GM23338 (cell line): ENCODE results near the gene SREK1. TPM values are rescaled to one million over a fixed set of nuclear protein-coding genes. Genes with fewer than 3 reads are reported as not detected.

Source experiments
- ATAC-seq: fragments of 200-7000 bp; cut with Tn5 transposase; 3 replicates; pipeline ENCODE4 v1.9.1; 2020
- DNase-seq: peaks from one replicate; pipeline ENCODE4 v3.0.0-alpha.2; 2015; ENCODE audit warnings: low spot score
- H2AFZ ChIP-seq: fragments of 200-600 bp; sonication (generic); 2 replicates; pipeline ENCODE4 v1.8.0; 2016; ENCODE audit warnings: antibody characterized with exemption, mild to moderate bottlenecking, moderate library complexity
- H3F3A ChIP-seq: fragments of 200-600 bp; sonication (generic); replicated peaks from 2 replicates; pipeline ENCODE4 v1.8.0; 2017; ENCODE audit warnings: antibody characterized with exemption, mixed run types, low read depth
- H3K27ac ChIP-seq: fragments of 200-600 bp; sonication (generic); 2 replicates; pipeline ENCODE4 v1.6.1; 2016; ENCODE audit warnings: low read depth
- H3K27me3 ChIP-seq: fragments of 200-600 bp; sonication (generic); 2 replicates; pipeline ENCODE4 v1.8.0; 2016; ENCODE audit warnings: mild to moderate bottlenecking, mixed run types, moderate library complexity; ENCODE audit not compliant: insufficient read depth
- H3K36me3 ChIP-seq: fragments of 200-600 bp; sonication (generic); 2 replicates; pipeline ENCODE4 v1.8.0; 2016; ENCODE audit warnings: mild to moderate bottlenecking; ENCODE audit not compliant: insufficient read depth
- H3K4me1 ChIP-seq: fragments of 200-600 bp; sonication (generic); 2 replicates; pipeline ENCODE4 v1.8.0; 2016; ENCODE audit warnings: mild to moderate bottlenecking, moderate library complexity; ENCODE audit not compliant: insufficient read depth
- H3K4me2 ChIP-seq: fragments of 200-600 bp; sonication (generic); 2 replicates; pipeline ENCODE4 v1.7.1; 2017; ENCODE audit warnings: mixed run types
- H3K4me3 ChIP-seq: fragments of 200-600 bp; sonication (generic); 2 replicates; pipeline ENCODE4 v1.6.1; 2016; ENCODE audit warnings: mixed run types
- H3K79me2 ChIP-seq: fragments of 200-600 bp; sonication (generic); replicated peaks from 2 replicates; pipeline ENCODE4 v1.8.0; 2017; ENCODE audit warnings: mild to moderate bottlenecking; ENCODE audit not compliant: insufficient read depth
- H3K9me2 ChIP-seq: fragments of 200-600 bp; sonication (generic); 2 replicates; pipeline ENCODE4 v1.8.0; 2017; ENCODE audit not compliant: insufficient read depth
- H4K20me1 ChIP-seq: fragments of 200-600 bp; sonication (generic); replicated peaks from 2 replicates; pipeline ENCODE4 v1.8.0; 2017; ENCODE audit warnings: mild to moderate bottlenecking; ENCODE audit not compliant: insufficient read depth
- H3K27ac Mint-ChIP-seq: 2 replicates; pipeline ENCODE4 v1.8.0; 2020; ENCODE audit warnings: inconsistent platforms, mild to moderate bottlenecking, moderate library complexity, mixed read lengths
- H3K27me3 Mint-ChIP-seq: 3 replicates; pipeline ENCODE4 v1.8.0; 2022; ENCODE audit warnings: low read depth, mild to moderate bottlenecking, moderate library complexity, mixed read lengths, inconsistent platforms; ENCODE audit not compliant: insufficient read depth, poor library complexity
- H3K36me3 Mint-ChIP-seq: 3 replicates; pipeline ENCODE4 v1.8.0; 2021; ENCODE audit warnings: low read depth, mild to moderate bottlenecking, inconsistent platforms, moderate library complexity, mixed read lengths
- H3K4me1 Mint-ChIP-seq: 3 replicates; pipeline ENCODE4 v1.8.0; 2020; ENCODE audit warnings: mild to moderate bottlenecking, inconsistent platforms, mixed read lengths
- H3K4me3 Mint-ChIP-seq: 3 replicates; pipeline ENCODE4 v1.8.0; 2021; ENCODE audit warnings: moderate library complexity, mild to moderate bottlenecking, inconsistent platforms, mixed read lengths
- H3K9me3 Mint-ChIP-seq: 3 replicates; pipeline ENCODE4 v1.8.0; 2020; ENCODE audit warnings: moderate library complexity, mild to moderate bottlenecking, inconsistent platforms, mixed read lengths
- EZH2phosphoT487 ChIP-seq: fragments of 200-600 bp; sonication (generic); IDR thresholded peaks from one replicate; pipeline ENCODE4 v1.8.1; 2018; ENCODE audit warnings: antibody characterized with exemption; ENCODE audit not compliant: unreplicated experiment
- JUNB ChIP-seq: IDR thresholded peaks from one replicate; pipeline ENCODE4 v1.6.1; 2016; ENCODE audit warnings: antibody characterized with exemption; ENCODE audit not compliant: unreplicated experiment
- NANOG ChIP-seq: IDR thresholded peaks from 2 replicates; pipeline ENCODE4 v1.6.1; 2016; ENCODE audit warnings: antibody characterized with exemption, borderline replicate concordance
- POLR2AphosphoS5 ChIP-seq: IDR thresholded peaks from 2 replicates; pipeline ENCODE4 v1.6.1; 2016; ENCODE audit warnings: antibody characterized with exemption, low read depth
- STAT1 ChIP-seq: IDR thresholded peaks from one replicate; pipeline ENCODE4 v1.6.1; 2016; ENCODE audit warnings: antibody characterized with exemption; ENCODE audit not compliant: unreplicated experiment
- ZNF331 ChIP-seq: fragments of 250-450 bp; sonication (Bioruptor Pico); IDR thresholded peaks from 2 replicates; pipeline ENCODE4 v1.5.0; 2020; ENCODE audit warnings: low read depth, mild to moderate bottlenecking, moderate library complexity
- polyA plus RNA-seq: library from polyadenylated mRNA; unstranded; fragments of >200 nt; fragmentation: Nextera tagmentation; extraction: Ambion mirVana; gene quantifications from 2 replicates; pipeline ENCODE4 v1.2.1, GENCODE V29; 2016
- total RNA-seq: library from RNA; depleted of rRNA; stranded (reverse); fragments of >200 nt; shearing (Covaris generic); gene quantifications from 2 replicates; pipeline ENCODE4 v1.2.3, GENCODE V29; 2014
- TF ChIP-seq, protein P1 (sequence below): IDR thresholded peaks from 2 replicates; pipeline ENCODE4 v1.6.1; 2016; ENCODE audit warnings: antibody characterized with exemption
- TF ChIP-seq, protein P2 (sequence below), 2 experiments: fragments of 200-600 bp in 1 of 2; sonication (generic) in 1 of 2; conservative IDR thresholded peaks; 2 replicates each; pipeline versions ENCODE4 v1.5.1 to v1.6.1; 2016 to 2017; ENCODE audit warnings: antibody characterized with exemption in 2 of 2, low read depth in 2 of 2, mild to moderate bottlenecking in 2 of 2, moderate library complexity in 1 of 2
- TF ChIP-seq, protein P3 (sequence below): IDR thresholded peaks from one replicate; pipeline ENCODE4 v1.6.1; 2018; ENCODE audit warnings: antibody characterized with exemption; ENCODE audit not compliant: unreplicated experiment

The SREK1 gene
- total and polyA plus RNA-seq, 2 experiments from 2014 or later: 64.3 to 66.4 TPM

DNA sequence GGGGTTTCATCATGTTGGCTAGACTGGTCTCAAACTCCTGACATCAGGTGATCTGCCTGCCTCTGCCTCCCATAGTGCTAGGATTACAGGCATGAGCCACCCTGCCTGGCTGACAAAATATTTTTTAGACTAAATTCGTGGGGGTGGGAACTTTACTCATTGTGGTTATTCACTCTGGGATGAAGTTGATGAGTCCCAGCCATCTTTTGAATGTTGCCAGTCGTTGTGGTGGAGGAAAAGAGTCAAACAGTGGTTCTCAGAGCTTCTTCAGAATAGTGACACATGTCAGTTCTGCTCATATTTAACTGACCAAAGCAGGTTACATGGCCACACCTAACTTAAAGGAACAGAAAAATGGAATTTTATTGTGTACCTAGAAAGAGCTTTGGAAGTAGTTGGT lies 6.9 kb downstream of the SREK1 start:
- Mint-ChIP-seq H3K27me3 (no peaks in the 10 kb centered on the region), H3K36me3 (peaks cover 9% of the 10 kb centered on the region; the same call in 1 of the 3 replicates), H3K27ac (no peak overlapping the region), H3K4me3 (no peak overlapping the region), H3K9me3 (no peaks in the 10 kb centered on the region), H3K4me1 (peaks cover 15% of the 10 kb centered on the region)
- H3F3A ChIP-seq: no peaks in the 10 kb centered on the region
- H3K79me2 ChIP-seq: peaks cover 100% of the 10 kb centered on the region
- H3K9me2 ChIP-seq: no peaks in the 10 kb centered on the region
- no peak overlapping the region for H3K27ac ChIP-seq
- no peak overlapping the region for H2AFZ ChIP-seq
- no peak overlapping the region for H3K4me2 ChIP-seq
- peaks cover 15% of the 10 kb centered on the region for H3K4me1 ChIP-seq
- TF ChIP-seq ZNF331 (no peak), EZH2phosphoT487 (no peak), STAT1 (no peak), JUNB (no peak), POLR2AphosphoS5 (no peak)
- TF ChIP-seq, protein P1, sequence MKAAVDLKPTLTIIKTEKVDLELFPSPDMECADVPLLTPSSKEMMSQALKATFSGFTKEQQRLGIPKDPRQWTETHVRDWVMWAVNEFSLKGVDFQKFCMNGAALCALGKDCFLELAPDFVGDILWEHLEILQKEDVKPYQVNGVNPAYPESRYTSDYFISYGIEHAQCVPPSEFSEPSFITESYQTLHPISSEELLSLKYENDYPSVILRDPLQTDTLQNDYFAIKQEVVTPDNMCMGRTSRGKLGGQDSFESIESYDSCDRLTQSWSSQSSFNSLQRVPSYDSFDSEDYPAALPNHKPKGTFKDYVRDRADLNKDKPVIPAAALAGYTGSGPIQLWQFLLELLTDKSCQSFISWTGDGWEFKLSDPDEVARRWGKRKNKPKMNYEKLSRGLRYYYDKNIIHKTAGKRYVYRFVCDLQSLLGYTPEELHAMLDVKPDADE: no peak
- TF ChIP-seq, protein P2, sequence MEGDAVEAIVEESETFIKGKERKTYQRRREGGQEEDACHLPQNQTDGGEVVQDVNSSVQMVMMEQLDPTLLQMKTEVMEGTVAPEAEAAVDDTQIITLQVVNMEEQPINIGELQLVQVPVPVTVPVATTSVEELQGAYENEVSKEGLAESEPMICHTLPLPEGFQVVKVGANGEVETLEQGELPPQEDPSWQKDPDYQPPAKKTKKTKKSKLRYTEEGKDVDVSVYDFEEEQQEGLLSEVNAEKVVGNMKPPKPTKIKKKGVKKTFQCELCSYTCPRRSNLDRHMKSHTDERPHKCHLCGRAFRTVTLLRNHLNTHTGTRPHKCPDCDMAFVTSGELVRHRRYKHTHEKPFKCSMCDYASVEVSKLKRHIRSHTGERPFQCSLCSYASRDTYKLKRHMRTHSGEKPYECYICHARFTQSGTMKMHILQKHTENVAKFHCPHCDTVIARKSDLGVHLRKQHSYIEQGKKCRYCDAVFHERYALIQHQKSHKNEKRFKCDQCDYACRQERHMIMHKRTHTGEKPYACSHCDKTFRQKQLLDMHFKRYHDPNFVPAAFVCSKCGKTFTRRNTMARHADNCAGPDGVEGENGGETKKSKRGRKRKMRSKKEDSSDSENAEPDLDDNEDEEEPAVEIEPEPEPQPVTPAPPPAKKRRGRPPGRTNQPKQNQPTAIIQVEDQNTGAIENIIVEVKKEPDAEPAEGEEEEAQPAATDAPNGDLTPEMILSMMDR (conservative IDR thresholded peaks at IDR 0.05; ENCODE audit: low read depth in 2 of 2): no peak
- TF ChIP-seq, protein P3, sequence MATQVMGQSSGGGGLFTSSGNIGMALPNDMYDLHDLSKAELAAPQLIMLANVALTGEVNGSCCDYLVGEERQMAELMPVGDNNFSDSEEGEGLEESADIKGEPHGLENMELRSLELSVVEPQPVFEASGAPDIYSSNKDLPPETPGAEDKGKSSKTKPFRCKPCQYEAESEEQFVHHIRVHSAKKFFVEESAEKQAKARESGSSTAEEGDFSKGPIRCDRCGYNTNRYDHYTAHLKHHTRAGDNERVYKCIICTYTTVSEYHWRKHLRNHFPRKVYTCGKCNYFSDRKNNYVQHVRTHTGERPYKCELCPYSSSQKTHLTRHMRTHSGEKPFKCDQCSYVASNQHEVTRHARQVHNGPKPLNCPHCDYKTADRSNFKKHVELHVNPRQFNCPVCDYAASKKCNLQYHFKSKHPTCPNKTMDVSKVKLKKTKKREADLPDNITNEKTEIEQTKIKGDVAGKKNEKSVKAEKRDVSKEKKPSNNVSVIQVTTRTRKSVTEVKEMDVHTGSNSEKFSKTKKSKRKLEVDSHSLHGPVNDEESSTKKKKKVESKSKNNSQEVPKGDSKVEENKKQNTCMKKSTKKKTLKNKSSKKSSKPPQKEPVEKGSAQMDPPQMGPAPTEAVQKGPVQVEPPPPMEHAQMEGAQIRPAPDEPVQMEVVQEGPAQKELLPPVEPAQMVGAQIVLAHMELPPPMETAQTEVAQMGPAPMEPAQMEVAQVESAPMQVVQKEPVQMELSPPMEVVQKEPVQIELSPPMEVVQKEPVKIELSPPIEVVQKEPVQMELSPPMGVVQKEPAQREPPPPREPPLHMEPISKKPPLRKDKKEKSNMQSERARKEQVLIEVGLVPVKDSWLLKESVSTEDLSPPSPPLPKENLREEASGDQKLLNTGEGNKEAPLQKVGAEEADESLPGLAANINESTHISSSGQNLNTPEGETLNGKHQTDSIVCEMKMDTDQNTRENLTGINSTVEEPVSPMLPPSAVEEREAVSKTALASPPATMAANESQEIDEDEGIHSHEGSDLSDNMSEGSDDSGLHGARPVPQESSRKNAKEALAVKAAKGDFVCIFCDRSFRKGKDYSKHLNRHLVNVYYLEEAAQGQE: no peak
- H4K20me1 ChIP-seq: peaks cover 7% of the 10 kb centered on the region
- H3K4me3 ChIP-seq: no peak overlapping the region
- H3K27me3 ChIP-seq: no peaks in the 10 kb centered on the region
- H3K36me3 ChIP-seq: no peaks in the 10 kb centered on the region; the same call in 1 of the 2 replicates
- no peak for ATAC-seq
- no peak for DNase-seq

DNA sequence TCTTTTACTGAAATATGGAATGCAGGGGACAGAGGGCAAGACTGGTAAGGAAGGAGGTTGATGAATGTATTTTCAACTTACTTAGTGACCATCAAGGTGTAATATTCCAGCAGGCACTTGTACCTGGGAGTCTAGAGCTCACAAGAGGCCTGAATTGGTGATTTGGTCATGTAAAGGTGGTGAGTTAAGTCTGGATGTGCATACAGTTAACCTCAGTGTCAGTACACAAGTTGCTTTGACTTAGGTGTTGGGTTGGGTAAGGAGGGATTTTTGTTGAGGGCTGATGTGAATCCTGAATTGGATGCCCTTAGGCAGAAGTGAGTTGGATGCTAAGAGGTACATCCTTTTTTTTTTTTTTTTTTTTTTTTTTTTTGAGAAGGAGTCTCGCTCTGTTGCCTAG lies 7.4 kb downstream of the SREK1 start:
- Histone ChIP-seq H3F3A (no peaks in the 10 kb centered on the region), H4K20me1 (peaks cover 7% of the 10 kb centered on the region), H3K27ac (no peak overlapping the region), H3K4me1 (peaks cover 10% of the 10 kb centered on the region), H3K4me2 (no peak overlapping the region), H3K79me2 (peaks cover 98% of the 10 kb centered on the region), H2AFZ (no peak overlapping the region), H3K9me2 (no peaks in the 10 kb centered on the region), H3K36me3 (no peaks in the 10 kb centered on the region; the same call in 1 of the 2 replicates), H3K27me3 (no peaks in the 10 kb centered on the region), H3K4me3 (no peak overlapping the region)
- no peaks in the 10 kb centered on the region for H3K27me3 Mint-ChIP-seq
- H3K4me3 Mint-ChIP-seq: no peak overlapping the region
- ATAC-seq: no peak
- H3K4me1 Mint-ChIP-seq: peaks cover 17% of the 10 kb centered on the region
- no peak overlapping the region for H3K27ac Mint-ChIP-seq
- no peak for DNase-seq
- H3K36me3 Mint-ChIP-seq: peaks cover 9% of the 10 kb centered on the region; the same call in 1 of the 3 replicates
- H3K9me3 Mint-ChIP-seq: no peaks in the 10 kb centered on the region
- TF ChIP-seq, protein P2 (conservative IDR thresholded peaks at IDR 0.05; ENCODE audit: low read depth in 2 of 2): no peak
- TF ChIP-seq JUNB: no peak
- no peak for TF ChIP-seq NANOG
- TF ChIP-seq ZNF331: no peak
